OCI-LY7 (cell line): ENCODE data around the gene PDS5A. TPM values are rescaled to one million over a fixed set of nuclear protein-coding genes. Genes with fewer than 3 reads are reported as not detected.
A peak's percentile ranks its signal among the peaks of the same experiment; 100 is the strongest.
"Not testable (repeated sequence)": the region's sequence is repeated elsewhere in the genome, so short reads cannot be mapped to it uniquely, and the experiment has no call there.

Source experiments
- BruUV-seq: library from RNA; stranded (reverse); fragments of 400-500 nt; replicated peaks from 2 replicates; lab custom pipeline; 2021; lab: Mats Ljungman, UMichigan
- CTCF ChIA-PET: fragments of 300-600 bp; sonication (Branson Sonifier 250); formaldehyde crosslinking; loops from one replicate; lab custom pipeline; 2022; ENCODE audit warnings: antibody characterized with exemption; ENCODE audit not compliant: unreplicated experiment; lab: Charles Lee
- POLR2A ChIA-PET: fragments of 300-600 bp; sonication (Branson Sonifier 250); formaldehyde crosslinking; loops from one replicate; lab custom pipeline; 2022; ENCODE audit warnings: antibody characterized with exemption; lab: Charles Lee
- DNase-seq: peaks from one replicate; pipeline ENCODE4 v3.0.0-alpha.2; 2015; ENCODE audit warnings: low spot score
- H2AFZ ChIP-seq: fragments of 200-600 bp; sonication (generic), shearing (Covaris generic); 2 replicates; pipeline ENCODE4 v1.6.1; 2014; ENCODE audit warnings: mild to moderate bottlenecking, antibody characterized with exemption, low read length, moderate library complexity
- H3K27ac ChIP-seq: fragments of 200-600 bp; sonication (generic); 2 replicates; pipeline ENCODE4 v1.5.1; 2014; ENCODE audit warnings: mixed run types, low read depth, mild to moderate bottlenecking, moderate library complexity, low read length, inconsistent platforms; ENCODE audit not compliant: poor library complexity, severe bottlenecking
- H3K36me3 ChIP-seq: fragments of 200-600 bp; sonication (generic); 2 replicates; pipeline ENCODE4 v1.6.1; 2014; ENCODE audit warnings: mild to moderate bottlenecking, antibody characterized with exemption, low read length, moderate library complexity, mixed read lengths; ENCODE audit not compliant: insufficient read depth
- H3K4me1 ChIP-seq: fragments of 200-600 bp; sonication (generic); 2 replicates; pipeline ENCODE4 v1.5.1; 2014; ENCODE audit warnings: mild to moderate bottlenecking, low read length; ENCODE audit not compliant: insufficient read depth, poor library complexity, severe bottlenecking
- H3K4me2 ChIP-seq: fragments of 200-600 bp; sonication (generic); 2 replicates; pipeline ENCODE4 v1.6.1; 2014; ENCODE audit warnings: mild to moderate bottlenecking, low read length
- H3K4me3 ChIP-seq: fragments of 200-600 bp; sonication (generic); 2 replicates; pipeline ENCODE4 v1.5.1; 2014; ENCODE audit warnings: mild to moderate bottlenecking, low read depth, low read length; ENCODE audit not compliant: poor library complexity, severe bottlenecking
- H3K79me2 ChIP-seq: fragments of 200-600 bp; sonication (generic); 2 replicates; pipeline ENCODE4 v1.6.1; 2016; ENCODE audit warnings: low read depth, mild to moderate bottlenecking, low read length, moderate library complexity, mixed read lengths; ENCODE audit not compliant: insufficient read depth
- H3K9me2 ChIP-seq: fragments of 200-600 bp; sonication (generic); 2 replicates; pipeline ENCODE4 v1.6.1; 2016; ENCODE audit warnings: mild to moderate bottlenecking, low read length, mixed read lengths; ENCODE audit not compliant: insufficient read depth
- H3K9me3 ChIP-seq: fragments of 200-600 bp; sonication (generic); 2 replicates; pipeline ENCODE4 v1.6.1; 2014; ENCODE audit warnings: mild to moderate bottlenecking, mixed run types, low read length, mixed read lengths
- H4K20me1 ChIP-seq: fragments of 200-600 bp; sonication (generic); 2 replicates; pipeline ENCODE4 v1.6.1; 2014; ENCODE audit warnings: mild to moderate bottlenecking, antibody characterized with exemption, low read length, moderate library complexity, mixed read lengths; ENCODE audit not compliant: insufficient read depth
- EZH2phosphoT487 ChIP-seq: fragments of 200-600 bp; sonication (generic); IDR thresholded peaks from 2 replicates; pipeline ENCODE4 v1.6.1; 2018; ENCODE audit warnings: low read depth, borderline replicate concordance, mild to moderate bottlenecking, mixed run types, antibody characterized with exemption, low read length, moderate library complexity, mixed read lengths
- intact Hi-C: fragments of 100-400 bp; cut with micrococcal nuclease; formaldehyde crosslinking; loops from one replicate; pipeline ENCODE4 v1.10.0; 2022; ENCODE audit not compliant: unreplicated experiment
- total RNA-seq, 2 experiments: library from RNA; depleted of rRNA in 1 of 2; stranded (reverse); fragments of >200 nt in 1 of 2; shearing (Covaris generic) in 1 of 2; gene quantifications; 2 replicates each; pipeline ENCODE4 v1.2.3, GENCODE V29; 2014 to 2022
- TF ChIP-seq, protein P1 (sequence below): fragments of 200-600 bp; sonication (generic); conservative IDR thresholded peaks from 2 replicates; pipeline ENCODE4 v1.5.1; 2014; ENCODE audit warnings: mild to moderate bottlenecking, antibody characterized with exemption, low read length, moderate library complexity, mixed read lengths

The PDS5A gene
- total RNA-seq, 2 experiments from 2014 or later = 69.5 to 114 TPM

- Histone ChIP-seq H3K27ac (no peak overlapping the region), H3K4me3 (no peak overlapping the region), H3K36me3 (peaks cover 86% of the 10 kb centered on the region), H2AFZ (no peak overlapping the region), H3K9me3 (no peaks in the 10 kb centered on the region), H3K4me1 (no peaks in the 10 kb centered on the region), H3K4me2 (no peak overlapping the region), H3K9me2 (no peaks in the 10 kb centered on the region), H4K20me1 (no peaks in the 10 kb centered on the region), H3K79me2 (no peaks in the 10 kb centered on the region)
- no TSS peak for BruUV-seq
- intact Hi-C loops = no loop called here
- no peak for DNase-seq
- TF ChIP-seq, protein P1, sequence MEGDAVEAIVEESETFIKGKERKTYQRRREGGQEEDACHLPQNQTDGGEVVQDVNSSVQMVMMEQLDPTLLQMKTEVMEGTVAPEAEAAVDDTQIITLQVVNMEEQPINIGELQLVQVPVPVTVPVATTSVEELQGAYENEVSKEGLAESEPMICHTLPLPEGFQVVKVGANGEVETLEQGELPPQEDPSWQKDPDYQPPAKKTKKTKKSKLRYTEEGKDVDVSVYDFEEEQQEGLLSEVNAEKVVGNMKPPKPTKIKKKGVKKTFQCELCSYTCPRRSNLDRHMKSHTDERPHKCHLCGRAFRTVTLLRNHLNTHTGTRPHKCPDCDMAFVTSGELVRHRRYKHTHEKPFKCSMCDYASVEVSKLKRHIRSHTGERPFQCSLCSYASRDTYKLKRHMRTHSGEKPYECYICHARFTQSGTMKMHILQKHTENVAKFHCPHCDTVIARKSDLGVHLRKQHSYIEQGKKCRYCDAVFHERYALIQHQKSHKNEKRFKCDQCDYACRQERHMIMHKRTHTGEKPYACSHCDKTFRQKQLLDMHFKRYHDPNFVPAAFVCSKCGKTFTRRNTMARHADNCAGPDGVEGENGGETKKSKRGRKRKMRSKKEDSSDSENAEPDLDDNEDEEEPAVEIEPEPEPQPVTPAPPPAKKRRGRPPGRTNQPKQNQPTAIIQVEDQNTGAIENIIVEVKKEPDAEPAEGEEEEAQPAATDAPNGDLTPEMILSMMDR = no peak
- TF ChIP-seq EZH2phosphoT487 = no peak
- ChIA-PET CTCF (no interaction called here), POLR2A (no interaction called here)
Observed at GRCh38 chr4:39840027-39840426, 137.7 kb downstream of the PDS5A start.

DNA sequence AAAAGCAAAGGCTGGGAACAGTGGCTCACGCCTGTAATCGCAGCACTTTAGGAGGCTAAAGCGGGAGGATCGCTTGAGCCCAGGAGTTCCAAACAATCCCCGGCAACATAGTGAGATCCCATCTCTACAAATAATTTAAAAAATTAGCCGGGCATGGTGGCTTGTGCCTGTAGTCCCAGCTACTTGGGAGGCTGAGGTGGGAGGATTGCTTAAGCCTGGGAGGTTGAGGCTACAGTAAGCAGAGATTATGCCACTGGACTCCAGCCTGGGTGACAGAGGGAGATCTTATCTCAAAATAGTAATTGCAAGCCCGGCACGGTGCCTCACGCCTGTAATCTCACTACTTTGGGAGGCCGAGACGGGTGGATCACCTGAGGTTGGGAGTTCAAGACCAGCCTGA, 139.3 kb downstream of the PDS5A start:
- H3K79me2 ChIP-seq, H3K4me3 ChIP-seq, H3K27ac ChIP-seq, H3K4me2 ChIP-seq, BruUV-seq, H3K9me2 ChIP-seq, DNase-seq, H3K4me1 ChIP-seq, H4K20me1 ChIP-seq, H3K9me3 ChIP-seq, CTCF ChIA-PET, H2AFZ ChIP-seq, POLR2A ChIA-PET, intact Hi-C loops: not testable (repeated sequence)
- H3K36me3 ChIP-seq = peaks cover 94% of the 10 kb centered on the region

DNA sequence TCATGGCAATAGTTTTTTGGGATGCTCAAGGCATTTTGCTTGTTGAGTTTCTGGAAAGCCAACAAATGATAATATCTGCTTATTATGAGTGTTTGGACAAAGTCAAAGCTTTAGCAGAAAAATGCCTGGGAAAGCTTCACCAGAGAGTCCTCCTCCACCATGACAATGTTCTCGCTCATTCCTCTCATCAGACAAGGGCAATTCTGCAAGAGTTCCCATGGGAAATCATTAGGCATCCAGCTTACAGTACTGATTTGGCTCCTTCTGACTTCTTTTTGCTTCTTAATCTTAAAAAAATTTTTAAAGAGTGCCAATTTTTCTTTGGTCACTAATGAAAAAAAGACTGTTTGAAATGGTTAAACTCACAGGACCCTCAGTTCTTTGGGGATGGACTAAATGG, 143.4 kb downstream of the PDS5A start:
- BruUV-seq = TSS peak; percentile 28
- CTCF ChIA-PET = no interaction called here
- Histone ChIP-seq H3K4me1 (no peaks in the 10 kb centered on the region), H3K4me2 (no peak overlapping the region), H3K9me2 (no peaks in the 10 kb centered on the region), H3K36me3 (peaks cover 88% of the 10 kb centered on the region), H3K9me3 (no peaks in the 10 kb centered on the region), H3K27ac (no peak overlapping the region), H3K79me2 (no peaks in the 10 kb centered on the region), H4K20me1 (no peaks in the 10 kb centered on the region), H2AFZ (no peak overlapping the region), H3K4me3 (no peak overlapping the region)
- no peak for DNase-seq
- POLR2A ChIA-PET = interaction anchor here (1.5 kb wide), 1 partner anchor 102 kb away, joined by 3 read pairs; no protein-coding TSS in a partner anchor
- intact Hi-C loops = no loop called here
- TF ChIP-seq, protein P1 = no peak
- TF ChIP-seq EZH2phosphoT487 = no peak
